Dendritic cell treated with granulocyte-macrophage colony-stimulating factor and Interleukin-4, amounts not matched to agents 40 ng/mL and 50 ng/mL, for 4 days (primary cell): ENCODE results near the gene PRR29.

Experiments used
- H3K27ac Mint-ChIP-seq: one replicate; pipeline ENCODE4 v1.8.0; 2022; ENCODE audit warnings: mild to moderate bottlenecking, mixed read lengths
- H3K27me3 Mint-ChIP-seq: one replicate; pipeline ENCODE4 v1.8.0; 2022; ENCODE audit warnings: mild to moderate bottlenecking, mixed read lengths
- H3K36me3 Mint-ChIP-seq: one replicate; pipeline ENCODE4 v1.8.0; 2022; ENCODE audit warnings: low read depth, mixed read lengths
- H3K4me1 Mint-ChIP-seq: one replicate; pipeline ENCODE4 v1.8.0; 2022; ENCODE audit warnings: low read depth, mixed read lengths
- H3K4me3 Mint-ChIP-seq: one replicate; pipeline ENCODE4 v1.8.0; 2022; ENCODE audit warnings: mild to moderate bottlenecking, moderate library complexity, mixed read lengths
- H3K9me3 Mint-ChIP-seq: one replicate; pipeline ENCODE4 v1.8.0; 2022; ENCODE audit warnings: mixed read lengths
- intact Hi-C: fragments of 100-400 bp; cut with micrococcal nuclease; formaldehyde crosslinking; loops from one replicate; pipeline ENCODE4 v1.15.0; 2022

The PRR29 gene

GRCh38 chr17:64024781-64025731 is 26.9 kb downstream of the PRR29 start:
- H3K27ac Mint-ChIP-seq, result no peak overlapping the region
- no peaks in the 10 kb centered on the region for H3K36me3 Mint-ChIP-seq
- no peaks in the 10 kb centered on the region for H3K9me3 Mint-ChIP-seq
- H3K4me3 Mint-ChIP-seq, result no peak overlapping the region
- H3K4me1 Mint-ChIP-seq, result peaks cover 22% of the 10 kb centered on the region
- H3K27me3 Mint-ChIP-seq, result peaks cover 5% of the 10 kb centered on the region
- intact Hi-C loops, result loop anchor here (1.0 kb wide), 2 partner anchors 106 to 108 kb away; no protein-coding TSS in a partner anchor

GRCh38 chr17:64025732-64026294 is 27.7 kb downstream of the PRR29 start:
- H3K4me1 Mint-ChIP-seq, result peaks cover 17% of the 10 kb centered on the region
- no peaks in the 10 kb centered on the region for H3K9me3 Mint-ChIP-seq
- intact Hi-C loops, result loop anchor here (1.0 to 2.0 kb wide), 3 partner anchors 107 to 113 kb away; no protein-coding TSS in a partner anchor
- peaks cover 5% of the 10 kb centered on the region for H3K27me3 Mint-ChIP-seq
- H3K36me3 Mint-ChIP-seq, result no peaks in the 10 kb centered on the region
- peak overlapping the region; percentile 23 for H3K27ac Mint-ChIP-seq
- peak overlapping the region; percentile 71 for H3K4me3 Mint-ChIP-seq

GRCh38 chr17:64028874-64029464 is 30.8 kb downstream of the PRR29 start:
- Mint-ChIP-seq H3K4me3 (no peak overlapping the region), H3K36me3 (no peaks in the 10 kb centered on the region), H3K27ac (no peak overlapping the region), H3K4me1 (peaks cover 9% of the 10 kb centered on the region), H3K9me3 (no peaks in the 10 kb centered on the region), H3K27me3 (peaks cover 5% of the 10 kb centered on the region)
- intact Hi-C loops, result loop anchor here (1.0 to 2.0 kb wide), 2 partner anchors 104 to 252 kb away; no protein-coding TSS in a partner anchor

- Mint-ChIP-seq H3K4me1 (no peaks in the 10 kb centered on the region), H3K27ac (no peak overlapping the region), H3K36me3 (peaks cover 7% of the 10 kb centered on the region), H3K4me3 (no peak overlapping the region), H3K9me3 (no peaks in the 10 kb centered on the region), H3K27me3 (no peaks in the 10 kb centered on the region)
- intact Hi-C loops, result no loop called here
Measured at GRCh38 chr17:64032081-64032480, 33.9 kb downstream of the PRR29 start.

DNA sequence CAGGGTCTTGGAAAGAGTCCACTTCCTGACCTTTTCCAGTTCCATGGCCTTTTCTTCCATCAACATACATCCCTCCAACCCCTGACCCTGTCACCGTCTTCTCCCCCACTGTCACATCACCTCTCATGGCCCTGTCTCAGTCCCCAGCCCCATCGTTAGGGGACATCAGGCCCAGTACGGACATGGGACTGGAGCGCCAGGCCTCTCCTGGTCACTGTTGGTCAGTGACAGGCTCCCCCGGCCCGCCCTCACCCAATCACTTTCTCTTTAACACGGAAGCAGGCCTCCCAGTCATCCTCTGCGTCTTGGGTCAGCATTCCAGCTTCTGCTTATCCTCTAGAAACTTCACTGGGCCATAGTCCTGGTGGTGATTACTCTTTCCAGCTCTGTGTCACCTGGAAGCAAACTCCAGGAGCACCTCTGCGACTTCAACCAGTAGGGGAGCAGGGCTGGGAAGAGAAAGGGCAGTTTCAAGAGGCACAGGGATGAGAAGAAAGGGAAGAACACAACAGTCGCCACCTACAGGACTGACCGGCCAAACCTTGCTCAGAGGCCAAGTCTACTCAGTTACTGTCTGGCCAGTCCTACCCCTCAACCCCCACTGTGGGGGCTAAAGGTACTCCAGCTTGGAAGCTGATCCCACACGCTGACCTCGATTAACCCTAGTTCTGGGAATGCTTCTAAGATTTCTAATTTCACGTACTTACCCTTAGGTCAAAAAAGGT is 38.2 kb downstream of the PRR29 start:
- no peaks in the 10 kb centered on the region for H3K4me1 Mint-ChIP-seq
- intact Hi-C loops, result no loop called here
- H3K27ac Mint-ChIP-seq, result no peak overlapping the region
- H3K27me3 Mint-ChIP-seq, result no peaks in the 10 kb centered on the region
- H3K36me3 Mint-ChIP-seq, result peaks cover 40% of the 10 kb centered on the region
- H3K4me3 Mint-ChIP-seq, result no peak overlapping the region
- no peaks in the 10 kb centered on the region for H3K9me3 Mint-ChIP-seq

- Mint-ChIP-seq H3K27ac (no peak overlapping the region), H3K4me3 (no peak overlapping the region), H3K36me3 (peaks cover 48% of the 10 kb centered on the region), H3K27me3 (no peaks in the 10 kb centered on the region), H3K4me1 (no peaks in the 10 kb centered on the region), H3K9me3 (no peaks in the 10 kb centered on the region)
- intact Hi-C loops, result no loop called here
Measured at GRCh38 chr17:64037180-64037579, 39.0 kb downstream of the PRR29 start.

- Mint-ChIP-seq H3K4me1 (no peaks in the 10 kb centered on the region), H3K9me3 (no peaks in the 10 kb centered on the region), H3K4me3 (no peak overlapping the region), H3K27me3 (no peaks in the 10 kb centered on the region), H3K27ac (no peak overlapping the region), H3K36me3 (peaks cover 53% of the 10 kb centered on the region)
- intact Hi-C loops, result no loop called here
Measured at GRCh38 chr17:64037802-64038201, 39.7 kb downstream of the PRR29 start.

GRCh38 chr17:64038331-64039105 is 40.4 kb downstream of the PRR29 start:
- intact Hi-C loops, result no loop called here
- Mint-ChIP-seq H3K36me3 (peaks cover 60% of the 10 kb centered on the region), H3K4me1 (no peaks in the 10 kb centered on the region), H3K9me3 (no peaks in the 10 kb centered on the region), H3K27ac (no peak overlapping the region), H3K4me3 (no peak overlapping the region), H3K27me3 (no peaks in the 10 kb centered on the region)

- Mint-ChIP-seq H3K27ac (no peak overlapping the region), H3K4me1 (no peaks in the 10 kb centered on the region), H3K9me3 (no peaks in the 10 kb centered on the region), H3K36me3 (peaks cover 65% of the 10 kb centered on the region), H3K4me3 (no peak overlapping the region), H3K27me3 (no peaks in the 10 kb centered on the region)
- intact Hi-C loops, result no loop called here
Measured at GRCh38 chr17:64039106-64039400, 40.9 kb downstream of the PRR29 start.

- no peaks in the 10 kb centered on the region for H3K27me3 Mint-ChIP-seq
- no peak overlapping the region for H3K4me3 Mint-ChIP-seq
- H3K27ac Mint-ChIP-seq, result no peak overlapping the region
- intact Hi-C loops, result no loop called here
- H3K9me3 Mint-ChIP-seq, result no peaks in the 10 kb centered on the region
- no peaks in the 10 kb centered on the region for H3K4me1 Mint-ChIP-seq
- H3K36me3 Mint-ChIP-seq, result peaks cover 77% of the 10 kb centered on the region
Measured at GRCh38 chr17:64040206-64040605, 42.1 kb downstream of the PRR29 start.

- H3K27ac Mint-ChIP-seq, result no peak overlapping the region
- no peak overlapping the region for H3K4me3 Mint-ChIP-seq
- H3K36me3 Mint-ChIP-seq, result peaks cover 87% of the 10 kb centered on the region
- no peaks in the 10 kb centered on the region for H3K9me3 Mint-ChIP-seq
- H3K4me1 Mint-ChIP-seq, result no peaks in the 10 kb centered on the region
- H3K27me3 Mint-ChIP-seq, result no peaks in the 10 kb centered on the region
- intact Hi-C loops, result no loop called here
Measured at GRCh38 chr17:64041912-64042311, 43.8 kb downstream of the PRR29 start.

DNA sequence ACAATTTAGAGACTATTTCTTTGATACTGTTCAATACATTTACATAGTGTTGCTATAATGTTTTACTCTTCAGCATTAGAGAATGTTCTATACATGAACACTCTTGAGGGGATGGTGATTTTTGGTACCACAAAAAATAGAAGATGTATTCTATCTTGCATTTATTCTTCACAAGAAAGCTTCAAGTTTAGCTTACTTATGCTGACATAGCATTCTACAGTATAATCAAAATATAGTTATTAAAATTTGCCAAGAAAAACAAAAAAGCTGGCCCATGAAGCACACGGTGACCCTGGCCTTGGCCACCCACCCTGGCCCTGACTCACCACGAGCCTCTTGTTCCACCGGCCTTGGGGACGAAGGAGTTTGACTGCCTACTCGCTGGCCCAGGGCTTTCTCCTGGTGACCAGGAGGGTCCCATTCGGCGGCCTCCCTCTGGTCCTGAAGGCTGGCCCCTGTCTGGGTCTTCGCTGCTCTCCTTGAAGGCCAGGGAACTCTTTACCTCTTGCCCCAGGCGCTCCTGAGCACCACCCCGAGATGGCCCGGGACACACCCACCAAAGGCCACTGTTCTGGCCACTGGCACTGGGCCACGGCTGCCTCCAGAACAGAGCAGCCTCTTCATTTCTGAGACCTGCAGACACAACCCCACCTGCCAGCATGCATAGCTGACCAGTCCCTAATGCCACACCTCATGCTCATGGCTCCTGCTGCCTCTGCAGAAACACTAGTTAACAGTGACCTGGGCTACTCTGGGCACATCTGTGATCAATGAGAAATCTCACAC is 44.7 kb downstream of the PRR29 start:
- no peak overlapping the region for H3K4me3 Mint-ChIP-seq
- no peaks in the 10 kb centered on the region for H3K4me1 Mint-ChIP-seq
- intact Hi-C loops, result no loop called here
- no peaks in the 10 kb centered on the region for H3K9me3 Mint-ChIP-seq
- H3K27me3 Mint-ChIP-seq, result no peaks in the 10 kb centered on the region
- no peak overlapping the region for H3K27ac Mint-ChIP-seq
- peaks cover 93% of the 10 kb centered on the region for H3K36me3 Mint-ChIP-seq

- H3K4me3 Mint-ChIP-seq, result no peak overlapping the region
- intact Hi-C loops, result no loop called here
- H3K9me3 Mint-ChIP-seq, result no peaks in the 10 kb centered on the region
- H3K4me1 Mint-ChIP-seq, result no peaks in the 10 kb centered on the region
- no peaks in the 10 kb centered on the region for H3K27me3 Mint-ChIP-seq
- H3K27ac Mint-ChIP-seq, result no peak overlapping the region
- peaks cover 96% of the 10 kb centered on the region for H3K36me3 Mint-ChIP-seq
Measured at GRCh38 chr17:64045176-64045575, 47.0 kb downstream of the PRR29 start.
